ENCODE results near the gene MKNK2. TPM values are rescaled to one million over a fixed set of nuclear protein-coding genes. Genes with fewer than 3 reads are reported as not detected.
A peak's percentile ranks its signal among the peaks of the same experiment; 100 is the strongest.

The MKNK2 gene
- total RNA-seq, 1 donor from 2014 or later: 123 TPM

DNA sequence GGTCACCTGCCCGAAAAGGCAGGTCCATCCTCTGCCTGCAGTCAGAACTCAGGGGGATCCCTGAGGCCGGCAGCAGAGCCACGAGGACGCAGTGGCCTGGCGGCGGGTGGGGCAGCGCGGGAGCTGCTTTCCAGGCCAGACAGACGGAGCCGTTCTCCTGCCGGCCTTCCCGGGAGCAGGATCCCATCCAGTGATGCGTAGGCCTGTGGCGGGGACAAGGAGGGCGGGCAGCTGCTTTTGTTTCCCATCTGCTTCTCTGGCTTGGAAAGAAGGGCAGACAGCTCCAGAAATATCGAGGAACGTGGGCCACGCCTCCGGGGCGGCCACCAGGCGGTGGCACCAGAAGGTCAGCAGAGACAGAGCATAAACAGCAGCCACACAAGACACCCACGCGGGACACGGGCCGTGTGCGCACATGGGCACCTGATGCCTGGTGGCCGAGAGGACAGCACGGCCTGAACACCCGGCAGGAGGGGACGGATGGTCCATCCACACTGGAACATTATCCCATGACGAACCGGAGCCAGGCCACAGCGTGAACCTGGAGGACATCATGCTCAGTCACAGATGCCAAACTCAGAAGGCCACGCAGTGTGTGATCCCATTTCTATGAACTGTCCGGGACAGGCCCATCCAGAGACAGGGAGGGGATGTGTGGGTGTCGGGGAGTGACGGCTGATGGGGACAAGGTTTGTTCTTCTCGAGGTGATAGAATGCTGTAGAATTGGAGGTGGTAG, 13.9 kb upstream of the MKNK2 start:
- no peak overlapping the region for H3K27ac Mint-ChIP-seq (ENCODE audit: unreplicated experiment)
- H3K36me3 Mint-ChIP-seq (ENCODE audit: low read depth): no peaks in the 10 kb centered on the region
- H3K9me3 Mint-ChIP-seq: no peaks in the 10 kb centered on the region
- H3K27me3 Mint-ChIP-seq (ENCODE audit: low read depth): no peaks in the 10 kb centered on the region
- peaks cover 41% of the 10 kb centered on the region for H3K4me1 Mint-ChIP-seq
- H3K4me3 Mint-ChIP-seq: peak overlapping the region; percentile 49
- DNase-seq (ENCODE audit: low read depth, low spot score): no peak
- TF ChIP-seq CTCF (conservative IDR thresholded peaks at IDR 0.05): no peak

DNA sequence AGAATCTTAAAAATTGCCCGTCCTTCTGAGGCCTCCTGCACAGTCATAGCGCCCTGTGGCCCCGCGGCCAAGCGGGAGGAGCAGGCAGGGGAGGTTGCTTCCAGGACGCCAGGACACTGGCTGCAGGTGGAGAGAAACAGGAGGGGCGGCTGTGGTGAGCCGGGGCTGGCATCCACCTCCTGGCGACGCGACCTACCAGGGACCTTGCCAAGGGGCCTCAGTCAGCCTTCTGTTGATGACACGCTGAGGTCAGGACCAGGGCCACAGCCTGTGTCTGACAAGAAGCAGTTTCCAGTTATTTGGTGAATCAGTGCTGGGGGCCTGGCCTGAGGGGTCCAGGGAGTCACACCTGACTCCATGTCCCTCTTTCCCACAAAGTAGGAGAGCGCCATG, 13.3 kb upstream of the MKNK2 start:
- Mint-ChIP-seq H3K36me3 (ENCODE audit: low read depth) (no peaks in the 10 kb centered on the region), H3K4me3 (peak overlapping the region; percentile 49), H3K4me1 (peaks cover 39% of the 10 kb centered on the region), H3K27me3 (ENCODE audit: low read depth) (no peaks in the 10 kb centered on the region), H3K9me3 (no peaks in the 10 kb centered on the region), H3K27ac (ENCODE audit: unreplicated experiment) (no peak overlapping the region)
- no peak for DNase-seq (ENCODE audit: low read depth, low spot score)
- TF ChIP-seq CTCF (conservative IDR thresholded peaks at IDR 0.05): no peak

DNA sequence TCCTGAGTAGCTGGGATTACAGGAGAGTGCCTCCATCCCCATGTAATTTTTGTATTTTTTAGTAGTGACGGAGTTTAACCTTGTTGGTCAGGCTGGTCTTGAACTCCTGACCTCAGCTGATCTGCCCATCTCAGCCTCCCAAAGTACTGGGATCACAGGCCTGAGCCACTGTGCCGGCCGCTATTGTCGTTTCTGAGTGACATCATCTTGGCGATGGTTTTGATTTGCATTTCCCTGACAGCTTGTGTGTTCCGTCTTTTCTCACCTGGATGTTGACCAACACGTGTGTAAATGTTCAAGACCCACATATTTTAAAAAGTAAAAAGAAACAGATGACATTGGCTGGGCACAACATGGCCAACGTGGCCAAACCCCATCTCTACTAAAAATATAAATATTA, 12.8 kb upstream of the MKNK2 start:
- H3K4me3 Mint-ChIP-seq: peak overlapping the region; percentile 54
- H3K9me3 Mint-ChIP-seq: no peaks in the 10 kb centered on the region
- H3K36me3 Mint-ChIP-seq (ENCODE audit: low read depth): no peaks in the 10 kb centered on the region
- H3K4me1 Mint-ChIP-seq: peaks cover 43% of the 10 kb centered on the region
- H3K27ac Mint-ChIP-seq (ENCODE audit: unreplicated experiment): no peak overlapping the region
- no peaks in the 10 kb centered on the region for H3K27me3 Mint-ChIP-seq (ENCODE audit: low read depth)
- no peak for DNase-seq (ENCODE audit: low read depth, low spot score)
- no peak for TF ChIP-seq CTCF (conservative IDR thresholded peaks at IDR 0.05)

- H3K27me3 Mint-ChIP-seq (ENCODE audit: low read depth): no peaks in the 10 kb centered on the region
- peaks cover 43% of the 10 kb centered on the region for H3K4me1 Mint-ChIP-seq
- peak overlapping the region; percentile 94 for H3K4me3 Mint-ChIP-seq
- TF ChIP-seq CTCF (conservative IDR thresholded peaks at IDR 0.05): no peak
- H3K27ac Mint-ChIP-seq (ENCODE audit: unreplicated experiment): peak overlapping the region; percentile 97
- no peak for DNase-seq (ENCODE audit: low read depth, low spot score)
- H3K36me3 Mint-ChIP-seq (ENCODE audit: low read depth): no peaks in the 10 kb centered on the region
- no peaks in the 10 kb centered on the region for H3K9me3 Mint-ChIP-seq
These were observed 11.7 kb upstream of the MKNK2 start for GRCh38 chr19:2062770-2063169.

DNA sequence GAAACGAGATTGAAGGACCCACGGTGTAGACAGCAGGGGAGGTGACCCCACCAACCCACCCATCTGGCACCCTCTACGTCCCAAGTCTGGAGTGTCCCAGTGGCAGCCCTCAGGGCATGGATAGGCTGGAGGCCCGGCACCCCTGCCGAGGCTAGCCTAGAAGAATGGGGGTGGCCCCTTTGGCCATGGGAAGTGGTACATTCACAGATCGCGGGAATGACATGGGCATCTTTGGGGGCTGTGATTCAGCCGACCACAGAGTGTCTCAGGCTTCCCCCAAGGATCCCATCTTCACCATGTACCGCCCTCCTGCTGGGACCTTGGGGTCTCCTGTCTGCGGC, 11.3 kb upstream of the MKNK2 start:
- TF ChIP-seq CTCF (conservative IDR thresholded peaks at IDR 0.05): no peak
- Mint-ChIP-seq H3K27me3 (ENCODE audit: low read depth) (no peaks in the 10 kb centered on the region), H3K4me1 (peaks cover 43% of the 10 kb centered on the region), H3K9me3 (no peaks in the 10 kb centered on the region), H3K4me3 (peak overlapping the region; percentile 94), H3K36me3 (ENCODE audit: low read depth) (no peaks in the 10 kb centered on the region), H3K27ac (ENCODE audit: unreplicated experiment) (peak overlapping the region; percentile 97)
- no peak for DNase-seq (ENCODE audit: low read depth, low spot score)

Measured in neural crest cell (in vitro differentiated cells).